Spleen (tissue), 11 donors: ENCODE measurements around the gene ENO3. TPM values are rescaled to one million over a fixed set of nuclear protein-coding genes. Genes with fewer than 3 reads are reported as not detected.

Experiments used
- DNase-seq: peaks from one replicate; pipeline ENCODE4 v3.0.0-alpha.2; 2020
- H3K27ac ChIP-seq, 8 donors: fragments of 200-600 bp; sonication (generic) in 7 of 8; 1 replicate in 4 of 8; 2 replicates in 4 of 8; pipeline versions ENCODE4 v1.5.0 to v1.8.0; 2016 to 2021; ENCODE audit warnings: inconsistent platforms in 4 of 8, mild to moderate bottlenecking in 4 of 8, moderate library complexity in 1 of 8
- H3K27me3 ChIP-seq, 7 donors: fragments of 200-600 bp; sonication (generic) in 6 of 7; replicated peaks in 1 of 7; 1 replicate in 4 of 7; 2 replicates in 3 of 7; pipeline versions ENCODE4 v1.5.0 to v1.8.0; 2016 to 2021; ENCODE audit warnings: inconsistent platforms in 3 of 7, mild to moderate bottlenecking in 1 of 7
- H3K36me3 ChIP-seq, 6 donors: fragments of 200-600 bp; sonication (generic) in 5 of 6; 1 replicate in 4 of 6; 2 replicates in 2 of 6; pipeline versions ENCODE4 v1.5.0 to v1.8.0; 2016 to 2021; ENCODE audit warnings: inconsistent platforms in 2 of 6
- H3K4me1 ChIP-seq, 6 donors: fragments of 200-600 bp; sonication (generic) in 5 of 6; 1 replicate in 3 of 6; 2 replicates in 3 of 6; pipeline versions ENCODE4 v1.5.0 to v1.8.0; 2016 to 2021; ENCODE audit warnings: inconsistent platforms in 3 of 6
- H3K4me3 ChIP-seq, 8 donors: fragments of 200-600 bp; sonication (generic) in 7 of 8; 1 replicate in 4 of 8; 2 replicates in 4 of 8; pipeline versions ENCODE4 v1.5.0 to v1.8.0; 2016 to 2021; ENCODE audit warnings: inconsistent platforms in 4 of 8, mild to moderate bottlenecking in 4 of 8, moderate library complexity in 2 of 8
- H3K9me3 ChIP-seq, 8 donors: fragments of 200-600 bp; sonication (generic) in 7 of 8; 1 replicate in 4 of 8; 2 replicates in 4 of 8; pipeline versions ENCODE4 v1.5.0 to v1.8.0; 2016 to 2021; ENCODE audit warnings: inconsistent platforms in 4 of 8
- CTCF ChIP-seq, 11 experiments: fragments of 200-600 bp in 7 of 11; fragments of 450-650 bp in 4 of 11; sonication (generic) in 4 of 11; IDR thresholded peaks in 8 of 11; conservative IDR thresholded peaks in 3 of 11; 1 replicate in 7 of 11; 2 replicates in 4 of 11; pipeline versions ENCODE4 v1.4.0 to v1.8.0; 2016 to 2021; ENCODE audit warnings: antibody characterized with exemption in 11 of 11, inconsistent platforms in 4 of 11, mild to moderate bottlenecking in 1 of 11
- POLR2A ChIP-seq, 3 donors: fragments of 450-650 bp; IDR thresholded peaks; one replicate each; pipeline ENCODE4 v1.5.1; 2017; ENCODE audit warnings: antibody characterized with exemption in 3 of 3, mild to moderate bottlenecking in 1 of 3
- POLR2AphosphoS5 ChIP-seq, 3 donors: sonication (generic); formaldehyde crosslinking; IDR thresholded peaks; one replicate each; pipeline ENCODE4 v1.5.1; 2017; ENCODE audit warnings: antibody characterized with exemption in 3 of 3
- WGBS, 5 donors: extraction: QIAGEN DNeasy Blood & Tissue Kit in 3 of 5; methylation state at CpG; one replicate each; pipeline versions ENCODE4 v1.1.5 to v1.1.7; 2013 to 2018; 5-methylcytosine and 5-hydroxymethylcytosine counted together
- intact Hi-C: fragments of 100-400 bp; cut with DNase I; formaldehyde crosslinking; loops from one replicate; pipeline ENCODE4 v1.15.0; 2023; ENCODE audit warnings: low total_unique reads
- polyA plus RNA-seq, 3 donors: library from polyadenylated mRNA; stranded (reverse); fragments of 200-250 nt; gene quantifications; one replicate each; pipeline ENCODE4 v1.2.1, GENCODE V29; 2013
- total RNA-seq, 7 donors: library from RNA; depleted of rRNA in 3 of 7; stranded (reverse); fragments of >200 nt in 3 of 7; fragmentation: NEBNext Ultra II Directional in 4 of 7; extraction: Animal tissue kit (Norgen Biotek cat#: 25700) in 4 of 7; gene quantifications; one replicate each; pipeline versions ENCODE4 v1.1.0 to v1.2.1, GENCODE V29; 2016 to 2021
- donor health status: healthy with polysubstance abuse.
- donor health status: DM: no; HTN: no; CAD: no; lungs with moderate emphysema.
- donor health status: DM: no; HTN: no; CAD: no.
- donor health status: Bipolar disorder and iron deficiency.
- donor health status: healthy.
- donor health status: DM: no; HTN: no; CAD: no.
- donor health status: DM: yes; HTN: yes; CAD: no.

Gene ENO3
- total and polyA plus RNA-seq, 10 donors, result 3.1 to 23.4 (median 10.2) TPM

- 92 to 97% (median 96%) methylated on average over 6 of the region's 6 CpGs for WGBS, 5 donors
- no peak for TF ChIP-seq POLR2AphosphoS5 (IDR thresholded peaks at IDR 0.05)
- no peak for TF ChIP-seq POLR2A (IDR thresholded peaks at IDR 0.05)
- no peak for TF ChIP-seq CTCF (IDR thresholded peaks at IDR 0.05 in 8 of 11, conservative IDR thresholded peaks at IDR 0.05 in 3 of 11)
- DNase-seq, result no peak
- Histone ChIP-seq H3K36me3 (peaks cover 0 to 85% (median 53%) of the 10 kb centered on the region in 6 donors), H3K4me1 (peaks cover 8 to 80% (median 33%) of the 10 kb centered on the region in 6 donors), H3K27ac (no peak overlapping the region), H3K9me3 (no peaks in the 10 kb centered on the region), H3K27me3 (no peaks in the 10 kb centered on the region), H3K4me3 (no peak overlapping the region)
- intact Hi-C loops, result no loop called here
Observed at GRCh38 chr17:4971826-4972225, 20.9 kb downstream of the ENO3 start.

- Histone ChIP-seq H3K9me3 (no peaks in the 10 kb centered on the region), H3K27me3 (no peaks in the 10 kb centered on the region), H3K4me3 (no peak overlapping the region), H3K27ac (peak overlapping the region in 3 of 8 donors; percentile 51 to 63 (median 54)), H3K4me1 (peaks cover 8 to 78% (median 31%) of the 10 kb centered on the region in 6 donors), H3K36me3 (peaks cover 0 to 90% (median 58%) of the 10 kb centered on the region in 6 donors)
- WGBS, 5 donors, result 93 to 96% (median 93%) methylated on average over 12 of the region's 12 CpGs
- TF ChIP-seq CTCF (IDR thresholded peaks at IDR 0.05 in 8 of 11, conservative IDR thresholded peaks at IDR 0.05 in 3 of 11) (no peak), POLR2AphosphoS5 (IDR thresholded peaks at IDR 0.05) (peak in 2 of 3 donors; percentile 37 to 67)
- intact Hi-C loops, result no loop called here
- DNase-seq, result no peak
Observed at GRCh38 chr17:4972322-4972721, 21.4 kb downstream of the ENO3 start.

- no peaks in the 10 kb centered on the region for H3K9me3 ChIP-seq
- H3K36me3 ChIP-seq, result peaks cover 0 to 95% (median 62%) of the 10 kb centered on the region in 6 donors
- WGBS, 5 donors, result 86 to 97% (median 90%) methylated on average over 10 to 12 of the region's 12 CpGs
- no peak for DNase-seq
- H3K4me1 ChIP-seq, result peaks cover 8 to 82% (median 31%) of the 10 kb centered on the region in 6 donors
- intact Hi-C loops, result no loop called here
- TF ChIP-seq POLR2A (IDR thresholded peaks at IDR 0.05) (no peak), CTCF (IDR thresholded peaks at IDR 0.05 in 8 of 11, conservative IDR thresholded peaks at IDR 0.05 in 3 of 11) (no peak), POLR2AphosphoS5 (IDR thresholded peaks at IDR 0.05) (no peak)
- no peaks in the 10 kb centered on the region for H3K27me3 ChIP-seq
- peak overlapping the region in 3 of 8 donors; percentile 51 to 63 (median 54) for H3K27ac ChIP-seq
- peak overlapping the region in 1 of 8 donors; percentile 5 for H3K4me3 ChIP-seq
Observed at GRCh38 chr17:4972752-4973151, 21.8 kb downstream of the ENO3 start.

- peak overlapping the region in 4 of 8 donors; percentile 26 to 63 (median 52) for H3K27ac ChIP-seq
- peaks cover 10 to 83% (median 29%) of the 10 kb centered on the region in 6 donors for H3K4me1 ChIP-seq
- peaks cover 0 to 100% (median 70%) of the 10 kb centered on the region in 6 donors for H3K36me3 ChIP-seq
- DNase-seq, result no peak
- H3K4me3 ChIP-seq, result no peak overlapping the region
- H3K27me3 ChIP-seq, result no peaks in the 10 kb centered on the region
- intact Hi-C loops, result no loop called here
- no peak for TF ChIP-seq CTCF (IDR thresholded peaks at IDR 0.05 in 8 of 11, conservative IDR thresholded peaks at IDR 0.05 in 3 of 11)
- TF ChIP-seq POLR2AphosphoS5 (IDR thresholded peaks at IDR 0.05), result peak in 2 of 3 donors; percentile 46 to 62
- no peaks in the 10 kb centered on the region for H3K9me3 ChIP-seq
- WGBS, 5 donors, result 82 to 89% (median 86%) methylated on average over 8 to 10 of the region's 10 CpGs
Observed at GRCh38 chr17:4973256-4974114, 22.6 kb downstream of the ENO3 start.
